Right kidney (tissue), 1 donor: ENCODE measurements around the gene KCNJ10.

Experiments used
- DNase-seq: peaks from one replicate; pipeline ENCODE4 v3.0.0-alpha.2; 2016

The KCNJ10 gene

DNA sequence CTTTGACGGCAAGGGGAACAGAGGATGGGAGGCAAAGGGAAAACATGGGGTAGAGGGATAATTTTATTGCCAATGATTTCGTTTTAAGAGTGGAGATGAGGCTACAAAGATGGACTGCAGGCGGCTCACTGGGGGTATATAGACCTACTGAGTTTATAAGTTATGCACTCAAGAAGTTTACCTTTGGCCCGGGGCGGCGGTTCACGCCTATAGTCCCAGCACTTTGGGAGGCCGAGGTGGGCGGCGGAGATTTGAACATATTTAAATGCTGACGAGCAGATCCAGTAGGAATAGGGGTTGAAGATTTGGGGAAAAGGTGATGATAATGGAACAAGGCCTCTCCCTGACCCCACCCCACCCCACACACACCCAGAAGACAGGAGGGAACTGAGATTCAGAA lies 107.8 kb downstream of the KCNJ10 start:
- DNase-seq = no peak

DNA sequence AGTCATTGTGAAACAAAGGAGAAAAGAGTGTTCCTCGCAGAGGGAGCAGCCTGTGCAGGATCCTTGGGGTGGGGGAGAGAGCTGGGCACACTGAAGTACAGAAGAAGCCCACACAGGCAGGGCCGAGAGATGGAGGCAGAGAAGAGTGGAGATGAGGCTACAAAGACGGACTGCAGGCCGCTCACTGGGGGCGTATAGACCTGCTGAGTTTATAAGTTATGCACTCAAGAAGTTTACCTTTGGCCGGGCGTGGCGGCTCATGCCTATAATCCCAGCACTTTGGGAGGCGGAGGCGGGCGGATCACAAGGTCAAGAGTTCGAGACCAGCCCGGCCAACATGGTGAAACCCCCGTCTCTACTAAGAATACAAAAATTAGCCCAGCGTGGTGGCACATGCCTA lies 108.3 kb downstream of the KCNJ10 start:
- no peak for DNase-seq

DNA sequence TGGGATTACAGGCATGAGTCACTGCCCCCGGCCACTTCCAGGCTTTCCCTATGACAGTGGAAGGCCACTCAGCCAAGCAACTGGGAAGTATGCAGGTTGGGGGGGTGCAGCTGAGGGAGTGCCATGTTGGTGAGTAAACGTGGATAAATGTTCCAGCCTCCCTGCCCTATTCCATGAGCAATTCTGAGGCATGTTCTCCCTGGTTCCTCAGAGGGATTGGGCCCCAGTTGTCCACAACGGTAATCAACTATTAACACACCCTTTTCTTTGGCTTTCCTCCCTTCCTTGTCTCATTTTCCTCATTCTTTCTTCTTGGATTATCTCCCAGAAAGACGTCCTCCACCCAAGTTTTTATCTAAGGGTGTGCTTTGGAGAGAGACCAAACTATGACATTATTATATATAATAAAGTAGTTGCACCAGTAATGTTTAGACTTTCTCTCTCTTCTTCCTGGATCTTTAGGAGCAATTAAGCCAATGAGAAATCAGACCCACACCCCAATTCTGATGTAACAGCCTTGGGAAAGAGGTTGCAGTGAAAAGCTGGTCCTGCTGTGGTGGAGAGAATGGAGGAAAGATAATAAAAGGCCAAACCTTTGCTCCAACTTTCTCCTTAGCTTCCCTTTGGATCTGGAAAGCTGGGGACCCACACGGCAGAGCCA lies 109.1 kb downstream of the KCNJ10 start:
- no peak for DNase-seq

DNA sequence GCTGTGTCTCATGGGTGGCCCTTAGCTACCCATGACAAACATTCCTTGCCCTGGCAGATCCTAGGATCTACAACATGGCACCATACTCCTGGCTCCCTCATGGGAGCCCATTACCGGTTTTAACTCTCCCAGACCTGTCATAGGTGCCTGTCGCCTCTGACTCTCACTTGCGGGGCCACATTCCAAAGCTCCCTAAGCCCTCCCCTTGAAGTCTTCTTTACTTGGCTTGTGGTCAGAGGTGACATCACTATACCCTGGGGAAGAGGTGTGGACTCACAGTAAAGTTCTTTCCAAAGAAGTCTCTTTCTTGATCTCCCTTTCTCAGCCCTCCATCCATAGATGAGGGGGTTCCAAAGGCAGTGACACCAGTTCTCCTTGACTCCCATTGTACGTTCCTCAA lies 110.5 kb downstream of the KCNJ10 start:
- no peak for DNase-seq

DNA sequence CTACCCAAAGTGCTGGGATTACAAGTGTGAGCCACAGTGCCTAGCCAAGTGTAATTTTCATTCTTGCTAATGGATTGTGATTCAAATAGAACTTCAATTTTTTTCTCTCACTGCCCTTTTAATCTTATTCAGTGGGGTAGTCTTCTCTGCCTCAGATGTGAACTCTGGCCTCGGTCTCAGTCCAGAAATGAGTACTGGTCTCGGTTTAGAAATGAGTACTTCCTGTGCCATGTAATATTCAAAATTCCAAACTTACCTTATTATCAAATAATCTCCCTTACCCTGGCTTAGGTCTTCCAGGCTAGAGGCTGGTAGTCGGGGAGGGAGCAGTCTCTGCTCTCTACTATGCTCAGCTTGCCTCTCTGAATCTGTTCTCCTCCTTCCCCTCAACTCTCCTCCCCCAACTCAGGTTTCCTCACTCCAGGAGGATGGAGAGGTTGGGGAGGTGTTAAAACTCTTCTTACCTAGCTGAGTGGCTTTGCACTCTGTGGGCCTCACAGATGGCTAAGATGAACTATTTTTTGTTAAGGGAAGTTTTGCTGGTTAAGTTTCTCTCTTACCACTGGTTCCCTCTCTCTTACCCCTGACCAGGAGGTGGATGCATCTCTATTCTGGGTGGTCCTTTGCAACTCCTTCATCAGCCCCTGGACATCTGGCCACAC lies 111.1 kb downstream of the KCNJ10 start:
- DNase-seq = no peak

DNA sequence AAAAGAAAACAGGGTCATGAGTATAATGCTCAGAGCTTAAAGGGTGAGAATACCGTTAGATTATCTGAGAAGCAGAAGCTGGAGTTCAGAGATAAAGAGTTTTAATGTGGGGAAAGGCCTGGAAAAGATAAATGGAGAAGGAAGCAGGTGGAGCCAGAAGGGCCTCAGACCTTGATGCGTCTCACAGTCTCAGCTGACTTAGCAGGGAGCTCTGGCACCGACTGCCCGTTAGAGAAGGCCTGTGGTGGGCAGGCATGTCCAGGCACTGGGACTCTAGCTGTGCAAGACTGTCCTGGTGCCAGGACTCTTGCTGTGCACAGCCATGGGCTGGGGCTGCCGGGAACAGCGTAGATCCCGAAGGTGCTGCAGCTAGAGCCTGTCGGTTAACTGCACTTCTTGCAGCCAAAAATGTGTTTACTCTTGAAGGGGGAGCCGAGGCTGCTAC lies 112.1 kb downstream of the KCNJ10 start:
- DNase-seq = no peak

DNA sequence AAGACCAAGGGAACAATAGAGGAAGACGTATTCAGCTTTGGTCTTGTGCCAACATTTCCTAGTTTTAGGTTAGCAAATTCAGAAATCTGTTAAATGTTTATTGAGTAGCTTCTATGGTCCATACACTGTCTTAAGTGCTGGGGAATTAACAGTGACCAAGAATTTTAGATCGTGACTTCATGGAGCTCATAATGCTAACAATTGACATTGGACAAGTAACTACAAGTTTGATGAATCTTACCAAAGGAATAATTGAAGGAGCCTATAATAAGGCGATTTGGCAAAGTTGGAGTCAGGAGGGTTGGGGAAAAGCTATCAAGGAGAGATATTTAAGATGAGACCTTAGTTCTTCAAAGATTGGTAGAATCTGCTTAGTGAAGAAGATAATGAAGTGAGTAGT lies 114.5 kb downstream of the KCNJ10 start:
- DNase-seq = no peak

DNA sequence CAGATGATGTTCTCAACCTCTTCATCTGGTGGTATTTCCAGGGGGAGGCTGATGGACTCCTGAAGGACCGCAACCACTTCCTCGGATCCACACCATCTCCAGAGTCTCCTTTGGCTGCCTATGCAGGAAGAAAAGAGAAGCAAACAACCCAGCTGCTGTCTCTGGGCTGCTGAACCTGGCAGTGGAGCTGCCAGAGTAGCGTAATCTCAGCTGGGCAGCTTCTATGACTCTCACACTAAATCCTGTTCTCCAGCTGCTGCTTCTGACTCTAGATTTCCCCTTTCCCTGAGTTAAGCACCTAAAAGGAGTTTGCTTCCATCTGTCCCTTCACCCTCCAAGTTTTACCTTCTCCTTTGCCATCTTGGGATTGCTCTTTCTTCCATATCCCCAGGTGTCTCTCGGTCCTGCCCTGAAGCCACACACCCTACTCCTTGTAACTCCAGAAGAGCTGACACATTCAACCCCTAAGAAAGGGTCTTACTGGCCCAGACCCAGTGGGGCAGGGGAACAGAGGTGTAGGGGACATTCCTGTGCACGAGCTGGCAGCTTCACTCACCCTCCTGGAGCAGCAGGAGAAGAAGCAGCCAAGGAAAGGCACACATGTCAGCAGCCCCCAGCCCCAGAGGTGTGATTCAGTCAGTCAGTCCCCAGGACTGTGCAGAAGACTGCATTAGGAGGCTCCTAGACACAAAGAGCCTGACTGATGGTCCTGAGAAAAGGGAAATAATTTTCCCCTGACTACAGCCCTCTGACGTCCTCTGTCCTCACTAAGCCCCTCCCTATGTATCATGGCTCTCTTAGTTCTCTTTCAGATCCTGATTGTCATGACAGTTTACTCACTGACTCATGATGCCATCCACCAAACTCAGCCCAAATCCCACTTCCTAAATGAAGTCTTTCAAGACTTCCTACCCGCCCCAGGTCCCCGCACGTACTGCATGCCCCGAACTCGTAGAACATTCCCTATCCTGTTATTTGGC lies 116.1 kb downstream of the KCNJ10 start, which contains the start of gene SLAMF9:
Gene SLAMF9 (minus strand): TSS at position 702 of the 980 bp plus-strand sequence. CDS start 100 bp downstream, at position 602.
- DNase-seq = no peak

DNA sequence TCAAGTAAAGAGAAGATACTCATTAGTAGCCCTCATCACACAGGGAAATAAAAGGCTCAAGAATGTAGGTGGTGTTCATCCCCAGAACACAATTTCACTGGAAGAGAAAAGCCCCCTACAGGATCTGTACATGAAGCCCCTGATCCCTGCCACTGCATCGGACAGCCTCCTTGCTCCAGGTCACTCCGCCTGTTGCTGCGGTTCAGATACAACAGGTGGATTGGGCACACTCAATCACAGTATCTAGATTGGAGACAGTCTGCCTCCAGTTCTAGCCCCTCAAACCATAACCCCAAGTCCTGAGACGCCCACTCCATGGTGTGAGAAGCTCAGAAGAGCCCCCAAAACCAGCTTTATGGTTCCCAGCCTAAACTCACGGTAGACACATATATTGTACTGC lies 117.0 kb downstream of the KCNJ10 start:
- no peak for DNase-seq

DNA sequence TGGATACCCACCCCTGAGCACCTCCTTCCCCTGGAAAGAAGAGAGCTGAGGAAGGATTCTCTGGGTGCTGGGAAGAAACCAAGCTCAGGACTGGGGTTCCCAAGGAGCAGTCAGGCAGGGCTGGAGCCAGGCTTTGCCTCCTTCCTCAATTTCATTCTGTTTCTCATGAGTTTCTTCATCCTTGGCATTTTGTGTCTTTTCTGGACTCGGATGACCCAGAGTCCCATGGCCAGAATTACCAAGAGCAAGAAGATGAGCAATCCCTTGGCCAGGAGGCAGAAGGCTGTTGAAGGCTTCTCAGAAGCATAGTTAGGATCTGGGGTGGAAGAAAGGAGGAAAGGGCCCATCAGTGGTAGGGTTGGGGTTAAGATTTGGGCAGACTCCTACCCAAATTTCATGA lies 118.4 kb downstream of the KCNJ10 start:
- no peak for DNase-seq

DNA sequence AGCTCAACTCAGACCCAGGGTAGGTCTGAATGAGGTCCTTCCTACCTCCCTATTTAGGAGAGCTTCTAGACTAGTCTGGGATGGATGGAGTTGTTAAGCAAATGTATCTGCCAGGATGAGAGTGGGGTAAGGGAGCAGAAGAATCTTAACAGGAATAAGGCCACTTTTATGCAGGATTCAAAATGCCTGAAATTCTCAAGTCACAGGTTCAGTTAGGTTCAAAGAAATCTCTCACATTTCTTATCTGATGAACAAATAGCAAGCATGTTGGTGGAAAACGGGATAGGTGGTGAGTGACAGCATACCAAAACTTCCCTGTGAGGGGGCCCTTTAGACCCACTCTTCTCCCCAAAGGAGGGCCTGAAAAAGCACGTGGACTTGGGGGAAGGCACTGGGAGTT lies 118.9 kb downstream of the KCNJ10 start:
- no peak for DNase-seq

DNA sequence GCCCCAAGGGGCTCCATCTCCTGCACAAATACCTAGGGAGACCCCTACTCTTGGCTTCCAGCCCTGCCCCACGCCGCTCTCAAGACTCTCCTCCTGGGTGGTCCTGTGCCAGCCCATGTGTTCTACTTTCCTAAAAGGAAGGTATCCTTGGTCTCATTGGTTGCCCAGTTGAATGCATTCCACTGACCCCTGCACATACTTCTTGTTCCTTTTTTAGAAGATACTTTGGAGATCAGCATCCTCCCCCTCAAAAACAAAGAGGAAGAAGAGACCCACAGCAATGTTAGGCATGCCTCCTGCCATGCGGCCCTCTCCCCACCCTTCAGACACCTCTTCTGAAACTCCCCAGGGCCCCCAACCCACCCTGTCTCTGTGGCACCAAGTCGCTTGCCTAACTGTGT lies 120.0 kb downstream of the KCNJ10 start:
- DNase-seq = no peak

DNA sequence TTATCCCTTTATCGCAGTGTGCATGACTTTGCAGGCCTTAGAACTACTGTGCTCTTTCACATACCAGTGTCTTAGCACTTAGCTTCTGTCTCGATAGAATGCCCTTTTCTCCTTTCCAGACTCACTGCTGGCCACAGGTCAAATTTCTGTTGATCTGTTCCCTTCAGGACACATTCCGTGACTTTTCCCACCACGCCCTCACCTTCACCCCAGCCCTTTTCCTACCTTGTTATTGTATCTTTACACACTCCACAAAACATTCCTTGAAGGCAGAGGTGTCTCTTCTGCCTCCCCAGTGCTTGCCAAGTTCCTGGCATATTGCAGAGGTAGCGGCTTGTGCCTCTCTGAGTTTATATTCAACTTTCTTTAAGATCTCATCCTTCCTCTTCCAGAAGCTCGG lies 120.8 kb downstream of the KCNJ10 start:
- no peak for DNase-seq
